Ovary (tissue), 9 donors: ENCODE data around the gene ASB1. TPM values are rescaled to one million over a fixed set of nuclear protein-coding genes. Genes with fewer than 3 reads are reported as not detected.

Experiments
- DNase-seq, 5 donors: peaks; one replicate each; pipeline ENCODE4 v3.0.0-alpha.2; 2019 to 2020
- H3K27ac ChIP-seq, 2 donors: fragments of 200-600 bp; one replicate each; pipeline versions ENCODE4 v1.5.1 to v1.8.0; 2019 to 2022
- H3K27me3 ChIP-seq: fragments of 200-600 bp; one replicate; pipeline ENCODE4 v1.8.0; 2022
- H3K36me3 ChIP-seq: fragments of 200-600 bp; sonication (generic); one replicate; pipeline ENCODE4 v1.5.1; 2019
- H3K4me1 ChIP-seq: one replicate; pipeline ENCODE4 v1.8.1; 2013; ENCODE audit warnings: mild to moderate bottlenecking, moderate library complexity; ENCODE audit not compliant: insufficient read depth
- H3K4me3 ChIP-seq: fragments of 200-600 bp; sonication (generic); one replicate; pipeline ENCODE4 v1.5.1; 2017
- H3K9me3 ChIP-seq, 2 donors: fragments of 200-600 bp in 1 of 2; sonication (generic) in 1 of 2; one replicate each; pipeline versions ENCODE4 v1.5.1 to v1.8.1; 2013 to 2019; ENCODE audit warnings: mild to moderate bottlenecking in 1 of 2, moderate library complexity in 1 of 2
- EP300 ChIP-seq: sonication (generic); formaldehyde crosslinking; IDR thresholded peaks from one replicate; pipeline ENCODE4 v1.6.1; 2017; ENCODE audit warnings: antibody characterized with exemption
- POLR2A ChIP-seq: fragments of 450-650 bp; IDR thresholded peaks from one replicate; pipeline ENCODE4 v1.6.1; 2017; ENCODE audit warnings: antibody characterized with exemption, mild to moderate bottlenecking, moderate library complexity
- WGBS, 3 donors: extraction: QIAGEN DNeasy Blood & Tissue Kit in 1 of 3; methylation state at CpG; one replicate each; pipeline versions ENCODE4 v1.1.5 to v1.1.7; 2013 to 2017; 5-methylcytosine and 5-hydroxymethylcytosine counted together
- intact Hi-C, 4 donors: fragments of 100-400 bp; cut with DNase I; formaldehyde crosslinking; loops; one replicate each; pipeline versions ENCODE4 v1.11.0 to v1.15.1; 2022 to 2023
- polyA plus RNA-seq, 2 donors: library from polyadenylated mRNA; stranded (reverse); fragments of 200-250 nt in 1 of 2; fragments of 350-450 nt in 1 of 2; fragmentation: Illumina TruSeq in 1 of 2; extraction: RNeasy Lipid Tissue Mini Kit (QIAGEN cat#74804) in 1 of 2; gene quantifications; one replicate each; pipeline ENCODE4 v1.2.3, GENCODE V29; 2013 to 2014
- total RNA-seq, 7 donors: library from RNA; depleted of rRNA in 2 of 7; stranded (reverse); fragments of >200 nt in 2 of 7; fragmentation: NEBNext Ultra II Directional in 3 of 7; extraction: Animal tissue kit (Norgen Biotek cat#: 25700) in 3 of 7; gene quantifications; one replicate each; pipeline versions ENCODE4 v1.1.0 to v1.2.4, GENCODE V29; 2016 to 2023
- TF ChIP-seq, protein P1 (sequence below), 3 donors: fragments of 450-650 bp in 2 of 3; fragments of 200-600 bp in 1 of 3; IDR thresholded peaks; one replicate each; pipeline versions ENCODE4 v1.5.1 to v1.8.0; 2016 to 2022; ENCODE audit warnings: antibody characterized with exemption in 3 of 3, mild to moderate bottlenecking in 1 of 3
- donor health status: DM: no; HTN: no; CAD: no; lungs with moderate emphysema.
- donor health status: DM: no; HTN: no; CAD: no.
- donor health status: Bipolar disorder and iron deficiency.
- donor health status: DM: yes; HTN: yes; CAD: no.
- donor health status: DM: no; HTN: no; CAD: no.
- donor health status: DM: yes; HTN: yes; CAD: no.

ASB1 gene
- total and polyA plus RNA-seq, 9 donors = 9.3 to 34.0 (median 29.6) TPM

DNA sequence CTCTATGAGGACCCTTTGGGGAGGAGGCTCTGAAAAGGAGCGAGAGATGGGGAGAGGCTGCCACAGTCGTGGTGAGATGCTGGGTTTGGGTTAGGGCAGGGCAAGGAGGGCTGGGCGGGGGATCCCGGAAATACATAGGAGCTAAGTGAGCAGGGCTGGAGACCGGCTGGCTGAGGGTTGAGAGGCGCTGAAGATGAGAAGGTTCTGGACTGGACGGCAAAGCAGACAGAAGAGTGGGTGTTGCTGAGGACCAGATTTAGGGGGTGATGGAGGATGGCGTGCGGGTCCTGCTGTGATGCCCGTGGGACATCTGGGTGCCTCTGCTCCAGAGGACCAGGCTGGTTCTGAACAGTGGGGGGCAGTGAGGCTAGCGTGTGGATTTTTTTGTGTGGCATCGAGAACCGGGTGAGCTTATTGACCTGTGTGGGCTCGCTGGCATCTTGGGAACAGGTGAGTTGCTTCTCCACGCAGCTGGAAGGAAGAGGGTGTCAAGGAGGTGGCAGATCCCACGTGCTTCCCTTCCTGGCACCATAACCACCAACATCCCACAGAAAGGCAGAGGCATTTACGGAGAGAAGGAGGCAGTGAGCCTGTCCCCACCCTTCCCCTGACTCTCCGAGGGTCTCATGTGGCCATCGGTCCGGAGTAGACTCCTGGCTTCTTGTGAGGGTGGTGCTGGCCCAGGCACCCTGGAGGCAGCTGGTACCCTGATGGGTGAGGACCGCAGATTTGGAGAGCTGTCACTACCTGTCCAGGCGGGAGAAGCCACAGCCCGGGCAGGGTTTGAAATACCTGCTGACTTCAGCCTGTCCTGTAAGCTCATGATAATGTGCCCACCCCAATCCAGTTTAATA, 70.3 kb downstream of the ASB1 start:
- intact Hi-C loops = no loop called here
- TF ChIP-seq, protein P1, sequence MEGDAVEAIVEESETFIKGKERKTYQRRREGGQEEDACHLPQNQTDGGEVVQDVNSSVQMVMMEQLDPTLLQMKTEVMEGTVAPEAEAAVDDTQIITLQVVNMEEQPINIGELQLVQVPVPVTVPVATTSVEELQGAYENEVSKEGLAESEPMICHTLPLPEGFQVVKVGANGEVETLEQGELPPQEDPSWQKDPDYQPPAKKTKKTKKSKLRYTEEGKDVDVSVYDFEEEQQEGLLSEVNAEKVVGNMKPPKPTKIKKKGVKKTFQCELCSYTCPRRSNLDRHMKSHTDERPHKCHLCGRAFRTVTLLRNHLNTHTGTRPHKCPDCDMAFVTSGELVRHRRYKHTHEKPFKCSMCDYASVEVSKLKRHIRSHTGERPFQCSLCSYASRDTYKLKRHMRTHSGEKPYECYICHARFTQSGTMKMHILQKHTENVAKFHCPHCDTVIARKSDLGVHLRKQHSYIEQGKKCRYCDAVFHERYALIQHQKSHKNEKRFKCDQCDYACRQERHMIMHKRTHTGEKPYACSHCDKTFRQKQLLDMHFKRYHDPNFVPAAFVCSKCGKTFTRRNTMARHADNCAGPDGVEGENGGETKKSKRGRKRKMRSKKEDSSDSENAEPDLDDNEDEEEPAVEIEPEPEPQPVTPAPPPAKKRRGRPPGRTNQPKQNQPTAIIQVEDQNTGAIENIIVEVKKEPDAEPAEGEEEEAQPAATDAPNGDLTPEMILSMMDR (IDR thresholded peaks at IDR 0.05) = no peak
- TF ChIP-seq EP300 (no peak), POLR2A (no peak)
- DNase-seq = peak in 1 of 5 donors; percentile 6
- H3K36me3 ChIP-seq = no peaks in the 10 kb centered on the region
- WGBS, 3 donors = 89 to 92% (median 92%) methylated on average over 23 of the region's 23 CpGs
- H3K4me1 ChIP-seq = no peaks in the 10 kb centered on the region
- H3K9me3 ChIP-seq = no peaks in the 10 kb centered on the region
- H3K4me3 ChIP-seq = no peak overlapping the region
- H3K27me3 ChIP-seq = no peaks in the 10 kb centered on the region
- H3K27ac ChIP-seq = no peak overlapping the region

DNA sequence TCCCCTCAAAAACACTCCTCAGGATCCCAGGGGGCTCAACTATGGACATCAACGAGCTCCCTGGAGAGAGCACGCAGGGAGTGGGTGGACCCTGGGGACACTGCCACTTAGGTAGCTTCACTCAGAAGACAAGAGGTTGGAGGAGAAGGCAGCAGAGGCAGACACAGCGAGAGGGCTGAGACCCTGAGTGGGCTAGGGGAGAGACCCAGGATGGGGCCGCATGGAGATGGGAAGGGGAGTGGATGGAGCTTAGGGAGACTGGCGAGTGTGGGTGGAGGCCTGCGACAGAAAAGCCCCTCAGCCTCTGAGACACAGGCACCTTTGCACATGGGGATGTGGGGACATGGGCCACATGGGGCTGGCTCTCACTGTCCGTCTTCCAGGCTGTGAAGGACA, 70.9 kb downstream of the ASB1 start:
- WGBS, 3 donors = 93 to 95% (median 93%) methylated on average over 7 of the region's 7 CpGs
- no peaks in the 10 kb centered on the region for H3K4me1 ChIP-seq
- H3K27me3 ChIP-seq = no peaks in the 10 kb centered on the region
- DNase-seq = peak in 1 of 5 donors; percentile 5
- TF ChIP-seq POLR2A (no peak), EP300 (no peak)
- TF ChIP-seq, protein P1 (IDR thresholded peaks at IDR 0.05) = no peak
- intact Hi-C loops = no loop called here
- H3K36me3 ChIP-seq = no peaks in the 10 kb centered on the region
- H3K4me3 ChIP-seq = no peak overlapping the region
- H3K27ac ChIP-seq = no peak overlapping the region
- H3K9me3 ChIP-seq = no peaks in the 10 kb centered on the region

DNA sequence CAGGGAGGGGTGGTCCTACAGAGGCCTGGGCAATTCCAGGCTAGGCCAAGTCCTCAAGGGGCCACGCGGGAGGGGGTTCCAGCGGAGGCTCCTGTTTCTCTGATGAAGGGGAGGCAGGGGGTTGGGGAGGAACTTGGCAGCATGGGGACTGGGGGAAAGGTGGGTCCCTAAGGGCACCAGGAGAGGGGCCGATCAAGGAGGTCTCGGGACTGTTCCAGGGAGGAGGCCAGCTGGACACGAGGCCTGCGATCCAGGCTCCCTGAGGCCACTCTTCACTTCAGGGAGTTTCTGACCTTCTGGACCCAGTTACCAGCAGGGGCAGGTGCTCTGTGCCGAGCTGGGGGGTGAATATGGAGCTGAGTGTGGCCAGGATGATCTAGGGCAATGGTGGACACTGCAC, 71.5 kb downstream of the ASB1 start:
- H3K4me1 ChIP-seq = no peaks in the 10 kb centered on the region
- no peak overlapping the region for H3K27ac ChIP-seq
- no peaks in the 10 kb centered on the region for H3K27me3 ChIP-seq
- WGBS, 3 donors = 85 to 90% (median 87%) methylated on average over 8 of the region's 8 CpGs
- no peaks in the 10 kb centered on the region for H3K9me3 ChIP-seq
- intact Hi-C loops = no loop called here
- TF ChIP-seq EP300 = no peak
- TF ChIP-seq, protein P1 (IDR thresholded peaks at IDR 0.05) = no peak
- TF ChIP-seq POLR2A = no peak
- peak in 1 of 5 donors; percentile 3 for DNase-seq
- H3K36me3 ChIP-seq = no peaks in the 10 kb centered on the region
- H3K4me3 ChIP-seq = no peak overlapping the region

DNA sequence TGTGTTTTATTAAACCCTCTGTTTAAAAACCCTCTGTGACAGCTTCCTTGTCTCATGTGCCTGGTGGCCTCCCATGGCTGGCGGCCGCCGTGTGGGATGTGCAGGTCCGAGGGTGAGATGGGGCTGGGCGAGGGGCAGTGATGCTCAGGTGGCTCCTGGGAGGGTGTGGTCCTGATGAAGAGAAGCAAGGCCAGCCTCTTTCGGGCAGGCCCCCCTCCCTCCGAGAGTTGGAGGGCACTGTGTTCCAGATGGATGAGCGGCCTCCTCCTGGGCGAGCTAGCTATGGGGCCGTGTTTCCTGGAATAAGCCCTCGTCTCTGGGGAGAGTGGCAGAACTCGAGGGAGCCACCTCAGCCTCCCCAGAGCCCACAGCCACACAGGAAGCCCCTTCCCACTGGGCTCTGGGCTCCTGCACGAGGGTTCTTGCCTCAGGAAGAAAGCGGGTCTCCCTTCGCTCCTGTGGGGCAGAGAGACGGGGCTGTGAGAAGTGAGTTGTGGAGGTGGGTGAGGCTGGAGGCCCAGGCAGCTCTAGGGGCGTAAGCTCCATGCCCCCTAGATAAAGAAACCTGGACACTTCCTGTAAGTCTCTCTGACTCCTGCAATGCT, 72.1 kb downstream of the ASB1 start:
- H3K27ac ChIP-seq = no peak overlapping the region
- intact Hi-C loops = no loop called here
- peak in 1 of 5 donors; percentile 2 for DNase-seq
- H3K4me3 ChIP-seq = no peak overlapping the region
- TF ChIP-seq, protein P1 (IDR thresholded peaks at IDR 0.05) = no peak
- no peak for TF ChIP-seq EP300
- TF ChIP-seq POLR2A = no peak
- no peaks in the 10 kb centered on the region for H3K9me3 ChIP-seq
- H3K27me3 ChIP-seq = no peaks in the 10 kb centered on the region
- 89 to 94% (median 91%) methylated on average over 17 of the region's 17 CpGs for WGBS, 3 donors
- no peaks in the 10 kb centered on the region for H3K4me1 ChIP-seq
- no peaks in the 10 kb centered on the region for H3K36me3 ChIP-seq
